ENCODE data around the gene NALCN.

GRCh38 chr13:101211261-101211660 lies 205.0 kb downstream of the NALCN start:
- TF ChIP-seq POLR2A (IDR thresholded peaks at IDR 0.05), result no peak
- TF ChIP-seq, protein P1, sequence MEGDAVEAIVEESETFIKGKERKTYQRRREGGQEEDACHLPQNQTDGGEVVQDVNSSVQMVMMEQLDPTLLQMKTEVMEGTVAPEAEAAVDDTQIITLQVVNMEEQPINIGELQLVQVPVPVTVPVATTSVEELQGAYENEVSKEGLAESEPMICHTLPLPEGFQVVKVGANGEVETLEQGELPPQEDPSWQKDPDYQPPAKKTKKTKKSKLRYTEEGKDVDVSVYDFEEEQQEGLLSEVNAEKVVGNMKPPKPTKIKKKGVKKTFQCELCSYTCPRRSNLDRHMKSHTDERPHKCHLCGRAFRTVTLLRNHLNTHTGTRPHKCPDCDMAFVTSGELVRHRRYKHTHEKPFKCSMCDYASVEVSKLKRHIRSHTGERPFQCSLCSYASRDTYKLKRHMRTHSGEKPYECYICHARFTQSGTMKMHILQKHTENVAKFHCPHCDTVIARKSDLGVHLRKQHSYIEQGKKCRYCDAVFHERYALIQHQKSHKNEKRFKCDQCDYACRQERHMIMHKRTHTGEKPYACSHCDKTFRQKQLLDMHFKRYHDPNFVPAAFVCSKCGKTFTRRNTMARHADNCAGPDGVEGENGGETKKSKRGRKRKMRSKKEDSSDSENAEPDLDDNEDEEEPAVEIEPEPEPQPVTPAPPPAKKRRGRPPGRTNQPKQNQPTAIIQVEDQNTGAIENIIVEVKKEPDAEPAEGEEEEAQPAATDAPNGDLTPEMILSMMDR (IDR thresholded peaks at IDR 0.05), result no peak
- TF ChIP-seq POLR2AphosphoS5 (IDR thresholded peaks at IDR 0.05), result no peak

All from prostate gland (tissue), 2 donors.